Left ventricle myocardium inferior (tissue), 1 donor: Measurements from ENCODE around the gene TMEM187. TPM values are rescaled to one million over a fixed set of nuclear protein-coding genes. Genes with fewer than 3 reads are reported as not detected.

Experiments used
- DNase-seq: peaks from one replicate; pipeline ENCODE4 v3.0.0-alpha.2; 2020
- H3K27ac ChIP-seq: fragments of 200-600 bp; replicated peaks from 2 replicates; pipeline ENCODE4 v1.8.0; 2021
- H3K27me3 ChIP-seq: fragments of 200-600 bp; 2 replicates; pipeline ENCODE4 v1.8.0; 2021; ENCODE audit warnings: low read depth
- H3K36me3 ChIP-seq: fragments of 200-600 bp; 2 replicates; pipeline ENCODE4 v1.8.0; 2021
- H3K4me1 ChIP-seq: fragments of 200-600 bp; 2 replicates; pipeline ENCODE4 v1.8.0; 2021
- H3K4me3 ChIP-seq: fragments of 200-600 bp; 2 replicates; pipeline ENCODE4 v1.8.0; 2021; ENCODE audit warnings: mild to moderate bottlenecking, moderate library complexity
- H3K9me3 ChIP-seq: fragments of 200-600 bp; replicated peaks from 2 replicates; pipeline ENCODE4 v1.8.0; 2021
- CTCF ChIP-seq: fragments of 200-600 bp; IDR thresholded peaks from 2 replicates; pipeline ENCODE4 v1.8.0; 2021; ENCODE audit warnings: antibody characterized with exemption, mild to moderate bottlenecking, borderline replicate concordance
- intact Hi-C: fragments of 100-400 bp; cut with micrococcal nuclease; formaldehyde crosslinking; loops from one replicate; pipeline ENCODE4 v1.11.0; 2022
- total RNA-seq: library from RNA; stranded (reverse); fragmentation: NEBNext Ultra II Directional; extraction: Animal tissue kit (Norgen Biotek cat#: 25700); gene quantifications from one replicate; pipeline ENCODE4 v1.2.1, GENCODE V29; 2021
- donor health status: DM: no; HTN: yes; CAD: no; lungs with severe emphysema.

TMEM187 gene
- total RNA-seq, 1 donor from 2014 or later, result 6.4 TPM

GRCh38 chrX:153925739-153926551 is 46.6 kb upstream of the TMEM187 start, which contains the start of gene ARHGAP4:
TSS of gene ARHGAP4 (minus strand) at chrX:153926264. CDS start at chrX:153926202, 62 bp downstream.
- Histone ChIP-seq H3K9me3 (no peaks in the 10 kb centered on the region), H3K27ac (peak within 1 kb of the TSS; percentile 97), H3K27me3 (no peaks in the 10 kb centered on the region), H3K36me3 (peaks cover 14% of the 10 kb centered on the region), H3K4me1 (peaks cover 72% of the 10 kb centered on the region), H3K4me3 (peak within 1 kb of the TSS; percentile 71)
- intact Hi-C loops, result no loop called here
- TF ChIP-seq CTCF, result no peak
- no peak for DNase-seq

- peak overlapping the region; percentile 97 for H3K27ac ChIP-seq
- H3K9me3 ChIP-seq, result no peaks in the 10 kb centered on the region
- H3K4me1 ChIP-seq, result peaks cover 66% of the 10 kb centered on the region
- peaks cover 20% of the 10 kb centered on the region for H3K36me3 ChIP-seq
- no peak for TF ChIP-seq CTCF
- intact Hi-C loops, result no loop called here
- no peaks in the 10 kb centered on the region for H3K27me3 ChIP-seq
- no peak for DNase-seq
- peak overlapping the region; percentile 71 for H3K4me3 ChIP-seq
Measured at GRCh38 chrX:153926552-153926857, 46.0 kb upstream of the TMEM187 start.

GRCh38 chrX:153926858-153927671 is 45.5 kb upstream of the TMEM187 start:
- no peaks in the 10 kb centered on the region for H3K9me3 ChIP-seq
- peak overlapping the region; percentile 97 for H3K27ac ChIP-seq
- TF ChIP-seq CTCF, result no peak
- H3K4me1 ChIP-seq, result peaks cover 61% of the 10 kb centered on the region
- peak overlapping the region; percentile 71 for H3K4me3 ChIP-seq
- H3K27me3 ChIP-seq, result no peaks in the 10 kb centered on the region
- intact Hi-C loops, result no loop called here
- DNase-seq, result peak; percentile 49
- peaks cover 25% of the 10 kb centered on the region for H3K36me3 ChIP-seq

GRCh38 chrX:153927672-153927921 is 45.0 kb upstream of the TMEM187 start:
- no peak for DNase-seq
- Histone ChIP-seq H3K27me3 (no peaks in the 10 kb centered on the region), H3K9me3 (no peaks in the 10 kb centered on the region), H3K4me3 (peak overlapping the region; percentile 71), H3K4me1 (peaks cover 57% of the 10 kb centered on the region), H3K36me3 (peaks cover 31% of the 10 kb centered on the region), H3K27ac (peak overlapping the region; percentile 97)
- intact Hi-C loops, result no loop called here
- no peak for TF ChIP-seq CTCF

GRCh38 chrX:153927922-153928760 is 44.4 kb upstream of the TMEM187 start:
- peak; percentile 17 for TF ChIP-seq CTCF
- peak; percentile 94 for DNase-seq
- Histone ChIP-seq H3K27ac (peak overlapping the region; percentile 97), H3K4me3 (peak overlapping the region; percentile 71), H3K27me3 (no peaks in the 10 kb centered on the region), H3K36me3 (peaks cover 31% of the 10 kb centered on the region), H3K9me3 (no peaks in the 10 kb centered on the region), H3K4me1 (peaks cover 58% of the 10 kb centered on the region)
- intact Hi-C loops, result no loop called here
